Erythroblast (primary cell): ENCODE measurements around the gene FCHO1.

ENCODE experiments used
- GATA1 ChIP-seq: IDR thresholded peaks from 2 replicates; pipeline ENCODE4 v1.6.1; 2011; ENCODE audit warnings: low read depth, mild to moderate bottlenecking, control low read depth, low read length, moderate library complexity
- POLR2A ChIP-seq: IDR thresholded peaks from 2 replicates; pipeline ENCODE4 v1.6.1; 2011; ENCODE audit warnings: mild to moderate bottlenecking, low read length

GRCh38 chr19:17724655-17725054, 26.6 kb upstream of the FCHO1 start:
- TF ChIP-seq POLR2A (no peak), GATA1 (no peak)
